Panc1 (cell line): Measurements from ENCODE around the gene CLRN1. TPM values are rescaled to one million over a fixed set of nuclear protein-coding genes. Genes with fewer than 3 reads are reported as not detected.

Source experiments
- ATAC-seq: fragments of 200-7000 bp; cut with Tn5 transposase; 2 replicates; pipeline ENCODE4 v1.9.1; 2020; ENCODE audit warnings: mild to moderate bottlenecking, moderate library complexity
- BruUV-seq: library from RNA; stranded (reverse); fragments of 400-500 nt; replicated peaks from 2 replicates; lab custom pipeline; 2021; lab: Mats Ljungman, UMichigan
- CTCF ChIA-PET: fragments of 300-600 bp; sonication (Branson Sonifier 250); formaldehyde crosslinking; loops from one replicate; lab custom pipeline; 2022; ENCODE audit warnings: antibody characterized with exemption; lab: Charles Lee
- POLR2A ChIA-PET: fragments of 300-600 bp; sonication (Branson Sonifier 250); formaldehyde crosslinking; loops from one replicate; lab custom pipeline; 2022; ENCODE audit warnings: antibody characterized with exemption; lab: Charles Lee
- DNase-seq: peaks from one replicate; pipeline ENCODE4 v3.0.0-alpha.2; 2010; ENCODE audit warnings: low read depth, low spot score
- H3K27ac ChIP-seq: 2 replicates; pipeline ENCODE4 v1.5.1; 2011; ENCODE audit warnings: mild to moderate bottlenecking, low read length, inconsistent platforms
- H3K27me3 ChIP-seq: fragments of 200-500 bp; sonication (Bioruptor generic); 2 replicates; pipeline ENCODE4 v1.6.0; 2014; ENCODE audit warnings: low read length, inconsistent platforms; ENCODE audit not compliant: control insufficient read depth, insufficient read depth
- H3K36me3 ChIP-seq: fragments of 200-500 bp; sonication (Bioruptor generic); 2 replicates; pipeline ENCODE4 v1.5.1; 2014; ENCODE audit warnings: inconsistent platforms, mild to moderate bottlenecking, low read length, moderate library complexity; ENCODE audit not compliant: control insufficient read depth, insufficient read depth
- H3K4me1 ChIP-seq: 2 replicates; pipeline ENCODE4 v1.5.1; 2011; ENCODE audit warnings: inconsistent platforms, mild to moderate bottlenecking, low read length, moderate library complexity; ENCODE audit not compliant: control insufficient read depth, insufficient read depth
- H3K4me3 ChIP-seq, 2 experiments: 2 replicates each; pipeline ENCODE4 v1.5.1; 2011 to 2012; ENCODE audit warnings: low read depth in 2 of 2, low read length in 2 of 2, mild to moderate bottlenecking in 2 of 2, inconsistent platforms in 1 of 2, moderate library complexity in 1 of 2
- H3K9me3 ChIP-seq: fragments of 200-500 bp; sonication (Bioruptor generic); 2 replicates; pipeline ENCODE4 v1.5.1; 2014; ENCODE audit warnings: low read depth, mild to moderate bottlenecking, inconsistent platforms, low read length, moderate library complexity; ENCODE audit not compliant: control insufficient read depth, insufficient read depth
- POLR2AphosphoS5 ChIP-seq: IDR thresholded peaks from 2 replicates; pipeline ENCODE4 v1.6.1; 2012; ENCODE audit warnings: mild to moderate bottlenecking, low read depth, low read length, moderate library complexity
- SIN3A ChIP-seq: IDR thresholded peaks from 2 replicates; pipeline ENCODE4 v1.6.1; 2012; ENCODE audit warnings: low read depth, mild to moderate bottlenecking, low read length, moderate library complexity, borderline replicate concordance; ENCODE audit not compliant: insufficient read depth
- TCF7L2 ChIP-seq: IDR thresholded peaks from 2 replicates; pipeline ENCODE4 v1.6.1; 2011; ENCODE audit warnings: mild to moderate bottlenecking, low read depth, low read length, inconsistent platforms
- in situ Hi-C: cut with HindIII; loops from 2 replicates; pipeline ENCODE4 v1.10.0; 2016; ENCODE audit warnings: low sequenced_read_pairs, low pct_unique_long_range_greater_than_20kb
- intact Hi-C: fragments of 100-400 bp; cut with micrococcal nuclease; formaldehyde crosslinking; loops from one replicate; pipeline ENCODE4 v1.10.0; 2022; ENCODE audit not compliant: unreplicated experiment
- total RNA-seq: library from RNA; stranded (reverse); gene quantifications from one replicate; pipeline ENCODE4 v1.2.1, GENCODE V29; 2021; ENCODE audit not compliant: unreplicated experiment
- TF ChIP-seq, protein P1 (sequence below): fragments of 450-650 bp; IDR thresholded peaks from 2 replicates; pipeline ENCODE4 v1.5.1; 2017; ENCODE audit warnings: mild to moderate bottlenecking
- TF ChIP-seq, protein P2 (sequence below), 2 experiments: IDR thresholded peaks; 2 replicates each; pipeline ENCODE4 v1.6.1; 2011 to 2012; ENCODE audit warnings: low read depth in 2 of 2, control low read depth in 1 of 2, low read length in 1 of 2, mild to moderate bottlenecking in 1 of 2, moderate library complexity in 1 of 2; ENCODE audit not compliant: insufficient read depth in 1 of 2

CLRN1 gene
- total RNA-seq, 1 experiment from 2014 or later = not detected

DNA sequence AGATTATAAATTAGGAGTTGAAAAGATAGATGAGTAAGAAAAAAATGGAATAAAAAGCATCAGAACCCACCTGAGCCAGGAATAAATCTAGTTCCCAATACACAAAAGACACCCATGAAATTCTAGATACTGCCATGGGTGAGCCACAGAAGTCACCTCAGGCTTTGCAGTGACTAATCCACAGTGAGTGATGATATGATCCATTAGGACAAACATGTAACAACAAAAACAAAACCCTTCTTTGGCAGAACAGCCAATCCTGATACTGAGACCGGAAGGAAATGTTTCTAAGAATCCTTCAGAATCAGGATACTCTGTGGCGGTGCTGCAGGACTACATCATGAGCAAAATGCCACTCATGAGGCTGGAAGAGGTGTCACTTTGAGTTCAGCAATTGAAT lies 52.3 kb downstream of the CLRN1 start:
- TF ChIP-seq TCF7L2 (no peak), POLR2AphosphoS5 (no peak), SIN3A (no peak)
- TF ChIP-seq, protein P1, sequence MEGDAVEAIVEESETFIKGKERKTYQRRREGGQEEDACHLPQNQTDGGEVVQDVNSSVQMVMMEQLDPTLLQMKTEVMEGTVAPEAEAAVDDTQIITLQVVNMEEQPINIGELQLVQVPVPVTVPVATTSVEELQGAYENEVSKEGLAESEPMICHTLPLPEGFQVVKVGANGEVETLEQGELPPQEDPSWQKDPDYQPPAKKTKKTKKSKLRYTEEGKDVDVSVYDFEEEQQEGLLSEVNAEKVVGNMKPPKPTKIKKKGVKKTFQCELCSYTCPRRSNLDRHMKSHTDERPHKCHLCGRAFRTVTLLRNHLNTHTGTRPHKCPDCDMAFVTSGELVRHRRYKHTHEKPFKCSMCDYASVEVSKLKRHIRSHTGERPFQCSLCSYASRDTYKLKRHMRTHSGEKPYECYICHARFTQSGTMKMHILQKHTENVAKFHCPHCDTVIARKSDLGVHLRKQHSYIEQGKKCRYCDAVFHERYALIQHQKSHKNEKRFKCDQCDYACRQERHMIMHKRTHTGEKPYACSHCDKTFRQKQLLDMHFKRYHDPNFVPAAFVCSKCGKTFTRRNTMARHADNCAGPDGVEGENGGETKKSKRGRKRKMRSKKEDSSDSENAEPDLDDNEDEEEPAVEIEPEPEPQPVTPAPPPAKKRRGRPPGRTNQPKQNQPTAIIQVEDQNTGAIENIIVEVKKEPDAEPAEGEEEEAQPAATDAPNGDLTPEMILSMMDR = no peak
- TF ChIP-seq, protein P2, sequence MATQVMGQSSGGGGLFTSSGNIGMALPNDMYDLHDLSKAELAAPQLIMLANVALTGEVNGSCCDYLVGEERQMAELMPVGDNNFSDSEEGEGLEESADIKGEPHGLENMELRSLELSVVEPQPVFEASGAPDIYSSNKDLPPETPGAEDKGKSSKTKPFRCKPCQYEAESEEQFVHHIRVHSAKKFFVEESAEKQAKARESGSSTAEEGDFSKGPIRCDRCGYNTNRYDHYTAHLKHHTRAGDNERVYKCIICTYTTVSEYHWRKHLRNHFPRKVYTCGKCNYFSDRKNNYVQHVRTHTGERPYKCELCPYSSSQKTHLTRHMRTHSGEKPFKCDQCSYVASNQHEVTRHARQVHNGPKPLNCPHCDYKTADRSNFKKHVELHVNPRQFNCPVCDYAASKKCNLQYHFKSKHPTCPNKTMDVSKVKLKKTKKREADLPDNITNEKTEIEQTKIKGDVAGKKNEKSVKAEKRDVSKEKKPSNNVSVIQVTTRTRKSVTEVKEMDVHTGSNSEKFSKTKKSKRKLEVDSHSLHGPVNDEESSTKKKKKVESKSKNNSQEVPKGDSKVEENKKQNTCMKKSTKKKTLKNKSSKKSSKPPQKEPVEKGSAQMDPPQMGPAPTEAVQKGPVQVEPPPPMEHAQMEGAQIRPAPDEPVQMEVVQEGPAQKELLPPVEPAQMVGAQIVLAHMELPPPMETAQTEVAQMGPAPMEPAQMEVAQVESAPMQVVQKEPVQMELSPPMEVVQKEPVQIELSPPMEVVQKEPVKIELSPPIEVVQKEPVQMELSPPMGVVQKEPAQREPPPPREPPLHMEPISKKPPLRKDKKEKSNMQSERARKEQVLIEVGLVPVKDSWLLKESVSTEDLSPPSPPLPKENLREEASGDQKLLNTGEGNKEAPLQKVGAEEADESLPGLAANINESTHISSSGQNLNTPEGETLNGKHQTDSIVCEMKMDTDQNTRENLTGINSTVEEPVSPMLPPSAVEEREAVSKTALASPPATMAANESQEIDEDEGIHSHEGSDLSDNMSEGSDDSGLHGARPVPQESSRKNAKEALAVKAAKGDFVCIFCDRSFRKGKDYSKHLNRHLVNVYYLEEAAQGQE (IDR thresholded peaks at IDR 0.05; ENCODE audit: insufficient read depth in 1 of 2, low read depth in 2 of 2, low read length in 1 of 2) = no peak
- POLR2A ChIA-PET = no interaction called here
- no peaks in the 10 kb centered on the region for H3K4me1 ChIP-seq
- no peaks in the 10 kb centered on the region for H3K9me3 ChIP-seq
- no peak overlapping the region for H3K27ac ChIP-seq
- BruUV-seq = no TSS peak
- DNase-seq (no peak), ATAC-seq (no peak)
- no peaks in the 10 kb centered on the region for H3K36me3 ChIP-seq
- H3K27me3 ChIP-seq = peaks cover 45% of the 10 kb centered on the region
- intact Hi-C loops = no loop called here
- CTCF ChIA-PET = no interaction called here
- in situ Hi-C loops = no loop called here
- no peak overlapping the region for H3K4me3 ChIP-seq

GRCh38 chr3:150917951-150918350 lies 54.6 kb downstream of the CLRN1 start:
- intact Hi-C loops (no loop called here), in situ Hi-C loops (no loop called here)
- H3K27ac ChIP-seq = no peak overlapping the region
- no peaks in the 10 kb centered on the region for H3K36me3 ChIP-seq
- H3K9me3 ChIP-seq = no peaks in the 10 kb centered on the region
- no peaks in the 10 kb centered on the region for H3K4me1 ChIP-seq
- peaks cover 45% of the 10 kb centered on the region for H3K27me3 ChIP-seq
- ChIA-PET CTCF (no interaction called here), POLR2A (no interaction called here)
- ATAC-seq (no peak), DNase-seq (no peak)
- no TSS peak for BruUV-seq
- TF ChIP-seq SIN3A = no peak
- TF ChIP-seq, protein P1 = no peak
- TF ChIP-seq TCF7L2 = no peak
- TF ChIP-seq, protein P2 (IDR thresholded peaks at IDR 0.05; ENCODE audit: insufficient read depth in 1 of 2, low read depth in 2 of 2, low read length in 1 of 2) = no peak
- TF ChIP-seq POLR2AphosphoS5 = no peak
- no peak overlapping the region for H3K4me3 ChIP-seq
